Activated T-cell treated with anti-CD3 and anti-CD28 coated beads, Interleukin-2, amount 50 U/mL, for 72 hours (primary cell): Measurements from ENCODE around the gene NFYA. TPM values are rescaled to one million over a fixed set of nuclear protein-coding genes. Genes with fewer than 3 reads are reported as not detected.
"Not testable (repeated sequence)": the region's sequence is repeated elsewhere in the genome, so short reads cannot be mapped to it uniquely, and the experiment has no call there.

Source experiments
- ATAC-seq, 2 donors: fragments of 150-1000 bp; cut with Tn5 transposase; replicated peaks in 1 of 2; 2 replicates each; pipeline ENCODE4 v1.10.0; 2021; ENCODE audit warnings: moderate library complexity in 2 of 2, mild to moderate bottlenecking in 1 of 2
- DNase-seq, 2 donors: peaks; one replicate each; pipeline ENCODE4 v3.0.0; 2021 to 2022; ENCODE audit warnings: mixed read lengths in 1 of 2
- H3K27ac Mint-ChIP-seq: one replicate; pipeline ENCODE4 v1.8.0; 2022; ENCODE audit warnings: mild to moderate bottlenecking, moderate library complexity, mixed read lengths
- H3K27me3 Mint-ChIP-seq: one replicate; pipeline ENCODE4 v1.8.0; 2022; ENCODE audit warnings: low read depth, mixed read lengths
- H3K36me3 Mint-ChIP-seq, 2 donors: one replicate each; pipeline ENCODE4 v1.8.0; 2022; ENCODE audit warnings: mixed read lengths in 2 of 2, mild to moderate bottlenecking in 1 of 2; ENCODE audit not compliant: insufficient read depth in 2 of 2
- H3K4me1 Mint-ChIP-seq: one replicate; pipeline ENCODE4 v1.8.0; 2022; ENCODE audit warnings: low read depth, mixed read lengths
- H3K4me3 Mint-ChIP-seq, 2 donors: one replicate each; pipeline ENCODE4 v1.8.0; 2022; ENCODE audit warnings: mild to moderate bottlenecking in 2 of 2, mixed read lengths in 2 of 2, moderate library complexity in 2 of 2
- H3K9me3 Mint-ChIP-seq, 2 donors: one replicate each; pipeline ENCODE4 v1.8.0; 2022; ENCODE audit warnings: mixed read lengths in 2 of 2
- total RNA-seq, 2 donors: library from RNA; stranded (reverse); gene quantifications; one replicate each; pipeline ENCODE4 v1.2.3, GENCODE V29; 2022

Gene NFYA
- total RNA-seq, 2 donors from 2014 or later, result 32.4 to 34.4 TPM

DNA sequence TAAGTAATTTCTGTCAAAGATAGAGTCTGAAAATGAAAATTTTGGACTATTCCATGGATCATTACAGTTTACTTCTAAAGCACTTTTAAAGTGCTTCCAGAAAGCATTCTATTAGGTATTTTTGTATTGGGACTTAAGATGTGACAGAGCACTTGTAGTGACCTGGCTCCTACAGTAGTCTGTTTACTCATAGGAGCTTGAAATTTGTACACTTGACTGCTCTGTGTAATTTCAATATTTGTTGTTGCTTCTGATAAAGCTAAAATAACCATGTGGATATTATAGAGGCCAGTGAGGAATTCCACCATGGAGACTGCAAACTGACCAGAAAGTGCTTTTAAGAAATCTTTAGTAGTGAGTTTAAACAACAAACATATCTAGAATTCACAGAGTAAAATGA is 10.3 kb downstream of the NFYA start:
- Mint-ChIP-seq H3K4me1 (peaks cover 38% of the 10 kb centered on the region), H3K9me3 (no peaks in the 10 kb centered on the region), H3K27me3 (no peaks in the 10 kb centered on the region), H3K4me3 (no peak overlapping the region), H3K36me3 (peaks cover 5 to 19% of the 10 kb centered on the region in 2 donors), H3K27ac (no peak overlapping the region)
- ATAC-seq (no peak), DNase-seq (no peak)

DNA sequence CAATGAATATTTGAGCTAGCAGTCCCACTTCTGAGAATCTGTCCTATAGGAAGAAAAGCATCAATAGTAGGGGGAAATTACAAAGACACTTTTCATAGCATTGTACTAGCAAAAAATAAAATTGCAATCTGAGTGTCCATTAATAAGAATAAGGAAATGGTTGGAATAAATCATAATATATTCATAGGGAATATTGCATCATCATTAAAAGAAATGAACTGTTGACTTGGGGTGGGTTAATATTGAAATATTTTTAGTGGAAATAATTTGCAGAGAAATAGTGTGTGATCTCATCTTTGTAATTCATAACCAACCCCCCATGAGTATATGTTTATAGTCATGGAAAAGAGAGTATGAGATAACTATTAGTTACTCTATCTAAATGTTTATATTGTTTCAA is 12.4 kb downstream of the NFYA start:
- no peak overlapping the region for H3K27ac Mint-ChIP-seq

DNA sequence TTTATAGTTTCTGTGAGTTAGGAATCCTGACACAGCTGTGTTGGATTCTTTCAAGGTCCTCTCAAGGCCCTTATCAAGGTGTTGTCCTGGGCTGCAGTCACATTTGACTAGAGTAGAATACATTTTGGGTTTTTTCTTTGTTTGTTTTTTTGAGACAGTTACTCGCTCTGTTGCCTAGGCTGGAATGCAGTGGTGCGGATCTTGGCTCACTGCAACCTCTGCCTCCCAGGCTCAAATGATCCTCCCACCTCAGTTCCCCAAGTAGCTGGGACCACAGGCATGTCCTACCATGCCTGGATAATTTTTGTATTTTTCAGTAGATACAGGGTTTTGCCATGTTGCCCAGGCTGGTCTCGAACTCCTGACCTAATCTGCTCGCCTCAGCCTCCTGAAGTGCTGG is 15.7 kb downstream of the NFYA start:
- peaks cover 3 to 13% of the 10 kb centered on the region in 2 donors for H3K36me3 Mint-ChIP-seq
- peaks cover 5% of the 10 kb centered on the region for H3K4me1 Mint-ChIP-seq
- no peaks in the 10 kb centered on the region for H3K9me3 Mint-ChIP-seq
- ATAC-seq (no peak), DNase-seq (no peak)
- H3K27me3 Mint-ChIP-seq, result no peaks in the 10 kb centered on the region
- no peak overlapping the region for H3K4me3 Mint-ChIP-seq
- no peak overlapping the region for H3K27ac Mint-ChIP-seq

More for the DNA sequence above, 12.4 kb downstream of the NFYA start:
- Mint-ChIP-seq H3K27me3 (no peaks in the 10 kb centered on the region), H3K4me1 (peaks cover 26% of the 10 kb centered on the region), H3K4me3 (no peak overlapping the region), H3K36me3 (peaks cover 3 to 21% of the 10 kb centered on the region in 2 donors), H3K9me3 (no peaks in the 10 kb centered on the region)
- ATAC-seq (no peak), DNase-seq (no peak)

DNA sequence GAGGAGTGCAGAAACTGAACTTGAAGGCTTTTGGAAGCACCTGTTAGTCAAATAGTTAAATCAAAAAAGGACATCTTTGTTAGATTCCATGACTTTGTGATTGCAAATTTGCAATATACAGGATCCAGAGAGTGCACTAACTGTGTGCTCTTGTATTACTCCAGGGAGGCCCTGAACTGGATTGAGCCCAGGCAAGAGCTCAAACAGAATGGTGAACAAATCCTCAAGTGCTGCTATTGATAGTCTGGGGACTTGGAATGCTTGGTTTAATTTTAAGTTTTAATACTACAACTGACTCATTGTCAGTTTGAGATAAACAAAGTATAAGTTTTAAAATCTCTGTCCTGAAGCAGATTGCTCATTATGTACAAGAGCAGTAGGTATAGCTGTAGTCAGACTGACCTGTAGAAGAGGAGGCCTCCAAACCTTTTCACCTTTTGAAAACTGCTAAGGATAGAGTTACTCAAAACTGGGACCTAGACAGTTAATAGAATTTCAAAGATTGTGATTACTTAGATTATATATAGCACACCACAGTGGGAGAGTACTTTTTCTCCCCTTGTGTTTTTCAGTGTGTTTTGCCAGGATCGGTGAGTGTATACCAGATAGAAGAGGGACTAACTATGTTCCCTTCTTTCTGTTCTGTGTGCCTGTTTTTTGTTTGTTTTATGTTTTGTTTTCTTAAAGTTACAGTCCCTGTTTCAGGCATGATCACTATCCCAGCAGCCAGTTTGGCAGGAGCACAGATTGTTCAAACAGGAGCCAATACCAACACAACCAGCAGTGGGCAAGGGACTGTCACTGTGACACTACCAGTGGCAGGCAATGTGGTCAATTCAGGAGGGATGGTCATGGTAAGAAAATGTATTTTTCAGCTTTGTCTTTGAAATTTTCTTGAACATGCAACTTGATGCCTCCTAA is 18.3 kb downstream of the NFYA start:
- Mint-ChIP-seq H3K36me3 (peaks cover 5 to 20% of the 10 kb centered on the region in 2 donors), H3K4me1 (no peaks in the 10 kb centered on the region), H3K4me3 (no peak overlapping the region), H3K27me3 (no peaks in the 10 kb centered on the region), H3K9me3 (no peaks in the 10 kb centered on the region), H3K27ac (no peak overlapping the region)
- ATAC-seq (no peak), DNase-seq (no peak)

DNA sequence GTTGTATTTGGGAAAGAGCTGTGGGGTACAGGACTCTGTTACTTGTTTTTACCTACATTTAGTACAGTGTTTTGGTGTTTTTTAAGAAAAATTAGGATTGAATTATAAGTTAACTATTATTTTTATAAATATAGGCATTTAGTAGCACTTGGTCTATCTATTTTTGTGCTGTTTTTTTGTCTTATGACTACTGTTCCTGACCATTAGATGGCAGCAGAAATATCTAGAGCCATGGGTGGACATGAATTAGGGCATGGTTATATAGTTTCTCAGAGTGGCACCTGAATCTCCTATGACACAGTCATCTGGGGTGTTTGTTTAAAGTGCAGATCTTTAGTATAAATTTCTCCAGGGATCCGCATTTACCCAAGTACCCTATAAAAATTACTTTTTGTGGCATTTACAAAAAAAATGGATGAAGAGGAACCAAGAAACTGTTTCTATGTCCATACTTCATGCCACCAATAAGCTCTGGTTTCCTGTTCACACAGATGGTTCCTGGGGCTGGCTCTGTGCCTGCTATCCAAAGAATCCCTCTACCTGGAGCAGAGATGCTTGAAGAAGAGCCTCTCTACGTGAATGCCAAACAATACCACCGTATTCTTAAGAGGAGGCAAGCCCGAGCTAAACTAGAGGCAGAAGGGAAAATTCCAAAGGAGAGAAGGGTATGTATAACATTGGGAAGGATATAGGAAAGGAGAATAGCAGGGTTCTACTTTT is 19.8 kb downstream of the NFYA start:
- Mint-ChIP-seq H3K36me3 (peaks cover 10 to 20% of the 10 kb centered on the region in 2 donors), H3K9me3 (no peaks in the 10 kb centered on the region), H3K4me3 (no peak overlapping the region), H3K27me3 (no peaks in the 10 kb centered on the region), H3K27ac (no peak overlapping the region), H3K4me1 (no peaks in the 10 kb centered on the region)
- DNase-seq (no peak), ATAC-seq (no peak)

DNA sequence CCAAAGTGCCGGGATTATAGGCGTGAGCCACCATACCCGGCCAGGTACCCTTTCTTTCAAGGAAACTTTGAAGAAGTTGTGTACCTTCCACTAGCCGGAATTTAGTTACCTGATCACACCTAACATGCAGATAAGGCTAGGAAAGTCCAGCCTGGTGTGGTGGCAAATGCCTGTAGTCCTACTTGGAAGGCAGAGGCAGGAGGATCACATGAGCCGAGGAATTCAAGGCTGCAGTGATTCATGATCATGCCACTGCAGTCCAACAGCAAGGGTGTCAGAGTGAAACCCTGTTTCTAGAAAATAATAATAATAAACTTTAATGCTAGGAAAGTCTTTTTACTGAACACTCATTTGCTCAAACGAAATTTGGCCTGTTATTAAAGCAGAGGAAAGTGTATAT is 21.0 kb downstream of the NFYA start:
- Mint-ChIP-seq H3K4me1 (no peaks in the 10 kb centered on the region), H3K27ac (no peak overlapping the region), H3K4me3 (no peak overlapping the region), H3K27me3 (no peaks in the 10 kb centered on the region), H3K9me3 (no peaks in the 10 kb centered on the region), H3K36me3 (peaks cover 10 to 24% of the 10 kb centered on the region in 2 donors)
- ATAC-seq (no peak), DNase-seq (no peak)

DNA sequence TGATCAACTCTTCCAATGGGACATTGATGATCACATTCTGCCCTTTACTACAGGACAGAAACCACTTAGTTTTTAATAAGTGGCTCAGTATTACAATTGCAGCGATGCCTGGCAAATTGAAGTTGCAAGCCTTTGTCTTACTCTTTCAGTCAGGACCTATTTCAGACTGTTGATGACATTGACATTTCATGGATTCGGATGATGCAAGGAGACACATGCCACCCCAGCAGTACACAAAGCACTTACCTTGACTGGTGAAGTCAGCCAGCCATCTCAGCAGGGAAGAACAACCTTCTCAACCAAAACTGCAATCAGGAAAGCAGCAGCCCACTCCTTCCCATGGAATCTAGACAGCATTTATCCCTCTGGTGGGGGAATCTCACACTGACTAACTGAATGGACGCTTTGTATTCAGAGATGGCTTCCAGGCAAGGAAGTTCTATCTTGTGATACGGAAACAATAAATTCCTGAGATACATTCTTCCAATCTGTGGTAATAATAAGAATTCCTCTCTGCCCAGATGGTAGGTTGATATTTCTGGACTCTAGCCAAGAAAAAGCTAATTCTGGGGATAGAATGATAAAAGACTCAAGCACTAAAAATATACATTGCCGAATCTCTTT is 24.8 kb downstream of the NFYA start:
- Mint-ChIP-seq H3K36me3 (peaks cover 12 to 23% of the 10 kb centered on the region in 2 donors), H3K27me3 (no peaks in the 10 kb centered on the region), H3K4me3 (no peak overlapping the region), H3K9me3 (no peaks in the 10 kb centered on the region), H3K27ac (no peak overlapping the region), H3K4me1 (peaks cover 9% of the 10 kb centered on the region)
- DNase-seq, result no peak
- no peak for ATAC-seq

DNA sequence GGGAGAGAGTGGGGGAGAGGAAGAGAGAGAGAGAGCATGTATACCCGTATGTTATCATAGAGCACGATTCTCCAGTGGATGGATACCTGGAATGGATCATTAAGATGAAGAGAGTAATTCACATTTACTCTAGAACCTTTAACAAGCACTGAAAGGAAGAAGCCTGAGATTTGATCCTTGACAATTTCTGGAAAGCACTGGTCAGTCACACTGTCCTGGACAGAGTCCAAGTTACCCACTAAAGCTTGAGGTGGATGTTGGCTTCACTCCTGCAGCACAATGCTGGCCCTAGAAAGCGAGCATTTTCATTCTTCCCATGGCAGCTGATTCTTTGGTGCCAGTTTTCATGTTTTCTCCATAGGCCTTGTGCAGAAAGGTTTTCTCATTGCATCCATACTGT is 25.6 kb downstream of the NFYA start:
- H3K27ac Mint-ChIP-seq, result no peak overlapping the region
- no peaks in the 10 kb centered on the region for H3K27me3 Mint-ChIP-seq
- peaks cover 12 to 23% of the 10 kb centered on the region in 2 donors for H3K36me3 Mint-ChIP-seq
- H3K4me3 Mint-ChIP-seq, result no peak overlapping the region
- DNase-seq, result no peak
- H3K9me3 Mint-ChIP-seq, result no peaks in the 10 kb centered on the region
- peaks cover 9% of the 10 kb centered on the region for H3K4me1 Mint-ChIP-seq
- no peak for ATAC-seq

DNA sequence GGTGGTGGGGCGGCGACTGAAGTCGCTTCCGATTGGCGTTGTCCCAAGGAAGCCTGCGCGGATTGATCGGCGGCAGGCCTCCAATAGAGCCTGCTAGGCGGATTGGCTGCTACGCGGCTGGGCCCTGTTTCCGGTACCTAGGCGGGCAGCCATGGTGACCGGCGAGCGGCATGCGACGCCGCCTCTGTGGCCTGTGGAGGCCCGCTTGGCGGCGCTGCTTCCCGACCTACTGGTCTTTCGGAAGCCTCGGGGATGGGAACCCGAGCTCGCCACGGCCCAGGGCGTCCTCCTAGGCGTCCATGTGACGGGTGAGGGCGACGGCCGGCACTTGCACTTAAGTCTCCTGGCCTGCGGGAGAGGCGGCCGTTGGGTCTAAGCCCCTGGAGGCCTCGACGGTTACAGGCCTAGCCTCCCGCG is 28.1 kb downstream of the NFYA start:
- Mint-ChIP-seq H3K4me3 (peak overlapping the region in 1 of 2 donors; percentile 60), H3K9me3 (no peaks in the 10 kb centered on the region), H3K27ac (no peak overlapping the region), H3K4me1 (peaks cover 9% of the 10 kb centered on the region), H3K27me3 (no peaks in the 10 kb centered on the region), H3K36me3 (peaks cover 7 to 14% of the 10 kb centered on the region in 2 donors)
- ATAC-seq (peak in 1 of 2 donors; percentile 89), DNase-seq (peak in 1 of 2 donors; percentile 67)

DNA sequence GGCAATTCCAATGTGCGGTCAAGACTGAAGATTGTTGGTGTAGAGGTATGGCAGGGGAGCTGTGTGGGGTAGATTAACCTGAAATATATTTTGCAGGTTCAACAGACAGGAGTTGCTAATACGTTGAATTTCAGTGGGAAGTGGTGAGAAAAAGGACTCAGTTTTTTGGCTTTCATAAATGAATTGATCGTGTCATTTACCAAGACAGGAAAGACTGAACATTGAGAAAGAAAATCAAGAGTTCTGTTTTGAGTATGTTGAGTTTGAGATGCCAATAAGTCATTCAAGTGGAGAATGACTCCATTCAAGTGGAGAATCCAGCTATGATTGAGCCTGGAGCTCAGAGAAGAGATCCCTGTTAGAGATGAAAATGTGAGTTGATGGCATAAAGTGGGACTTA is 31.1 kb downstream of the NFYA start:
- Mint-ChIP-seq H3K36me3 (peaks cover 2 to 8% of the 10 kb centered on the region in 2 donors), H3K27ac (no peak overlapping the region), H3K9me3 (no peaks in the 10 kb centered on the region), H3K4me1 (peaks cover 9% of the 10 kb centered on the region), H3K27me3 (no peaks in the 10 kb centered on the region), H3K4me3 (no peak overlapping the region)
- DNase-seq (peak in 1 of 2 donors; percentile 6), ATAC-seq (peak; percentile 73 to 94)

DNA sequence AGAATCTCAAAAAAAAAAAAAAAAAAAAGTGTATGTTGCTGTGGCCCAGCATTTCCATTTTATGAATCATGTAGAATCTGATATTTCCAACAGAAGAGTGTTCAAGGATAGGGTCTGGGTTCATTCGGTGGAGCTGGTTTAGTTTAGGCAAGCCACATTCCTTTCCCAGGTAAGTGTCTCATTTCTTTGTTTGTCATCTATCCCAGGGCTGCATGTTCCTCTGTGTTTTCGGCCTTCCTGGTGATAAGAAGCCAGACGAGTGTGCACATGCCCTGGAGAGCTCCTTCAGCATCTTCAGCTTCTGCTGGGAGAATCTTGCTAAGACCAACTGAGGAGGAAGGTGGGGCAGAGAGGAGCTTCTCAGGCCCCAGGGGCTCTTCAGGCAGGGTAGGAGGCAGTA is 38.2 kb downstream of the NFYA start:
- no peak overlapping the region for H3K4me3 Mint-ChIP-seq
- DNase-seq (no peak), ATAC-seq (no peak)
- no peaks in the 10 kb centered on the region for H3K27me3 Mint-ChIP-seq
- no peak overlapping the region for H3K27ac Mint-ChIP-seq
- H3K4me1 Mint-ChIP-seq, result no peaks in the 10 kb centered on the region
- no peaks in the 10 kb centered on the region for H3K9me3 Mint-ChIP-seq
- H3K36me3 Mint-ChIP-seq, result no peaks in the 10 kb centered on the region

DNA sequence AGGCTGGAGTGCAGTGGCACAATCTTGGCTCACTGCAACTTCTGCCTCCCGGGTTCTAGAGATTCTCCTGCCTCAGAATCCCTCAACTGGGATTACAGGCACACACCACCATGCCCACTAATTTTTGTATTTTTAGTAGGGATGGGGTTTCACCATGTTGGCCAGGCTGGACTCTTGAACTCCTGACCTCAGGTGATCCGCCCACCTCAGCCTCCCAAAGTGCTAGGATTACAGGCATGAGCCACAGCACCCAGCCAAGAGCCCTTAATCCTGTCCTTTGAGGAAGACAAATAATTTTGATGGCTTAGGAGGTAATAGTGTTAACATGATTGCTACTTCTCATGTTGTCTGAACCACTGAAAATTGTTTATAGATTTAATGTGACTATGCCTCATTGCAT is 42.3 kb downstream of the NFYA start:
- H3K27ac Mint-ChIP-seq, ATAC-seq, DNase-seq, H3K36me3 Mint-ChIP-seq, H3K4me1 Mint-ChIP-seq, H3K4me3 Mint-ChIP-seq, H3K9me3 Mint-ChIP-seq, H3K27me3 Mint-ChIP-seq: not testable (repeated sequence)

DNA sequence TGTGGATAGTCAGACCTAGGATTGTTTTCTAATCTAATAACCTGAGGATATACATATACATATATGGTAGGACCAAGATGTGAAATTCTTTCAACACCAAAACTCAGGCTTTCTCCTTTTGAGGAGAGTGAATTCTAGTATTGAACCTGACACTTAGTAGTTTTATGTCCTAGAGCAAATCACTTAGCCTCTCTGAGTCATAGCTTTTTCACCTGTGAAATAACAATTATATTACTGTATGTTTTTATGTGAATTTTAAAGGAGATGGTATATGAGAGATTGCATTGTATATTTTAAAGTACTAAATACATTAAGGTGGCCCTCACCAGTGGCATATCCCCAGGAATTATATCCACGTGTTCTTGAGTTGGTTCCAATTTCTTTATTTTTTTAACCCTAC is 46.7 kb downstream of the NFYA start:
- H3K36me3 Mint-ChIP-seq, result peaks cover 2 to 3% of the 10 kb centered on the region in 2 donors
- no peaks in the 10 kb centered on the region for H3K4me1 Mint-ChIP-seq
- H3K27ac Mint-ChIP-seq, result no peak overlapping the region
- no peaks in the 10 kb centered on the region for H3K27me3 Mint-ChIP-seq
- no peak overlapping the region for H3K4me3 Mint-ChIP-seq
- H3K9me3 Mint-ChIP-seq, result no peaks in the 10 kb centered on the region
- DNase-seq, result no peak
- no peak for ATAC-seq
